Lung (tissue), 12 donors: ENCODE measurements around the gene TSPYL4. TPM values are rescaled to one million over a fixed set of nuclear protein-coding genes. Genes with fewer than 3 reads are reported as not detected.

ENCODE experiments used
- ATAC-seq: fragments of 200-7000 bp; cut with Tn5 transposase; one replicate; pipeline ENCODE4 v1.9.1; 2020; ENCODE audit warnings: moderate number of reproducible peaks; ENCODE audit not compliant: insufficient read depth, low FRiP score
- DNase-seq, 3 donors: peaks; one replicate each; pipeline ENCODE4 v3.0.0-alpha.2; 2013 to 2017
- H3K27ac ChIP-seq, 2 donors: one replicate each; pipeline ENCODE4 v1.5.1; 2013; ENCODE audit warnings: mild to moderate bottlenecking in 2 of 2, moderate library complexity in 2 of 2, control low read depth in 1 of 2, inconsistent platforms in 1 of 2, low read depth in 1 of 2, low read length in 1 of 2
- H3K27me3 ChIP-seq, 3 donors: one replicate each; pipeline ENCODE4 v1.5.1; 2013; ENCODE audit warnings: low read length in 2 of 3; ENCODE audit not compliant: control insufficient read depth in 3 of 3, insufficient read depth in 3 of 3
- H3K36me3 ChIP-seq, 4 donors: one replicate each; pipeline ENCODE4 v1.5.1; 2013; ENCODE audit warnings: low read length in 4 of 4, mild to moderate bottlenecking in 1 of 4, moderate library complexity in 1 of 4; ENCODE audit not compliant: control insufficient read depth in 4 of 4, insufficient read depth in 4 of 4
- H3K4me1 ChIP-seq, 5 donors: one replicate each; pipeline ENCODE4 v1.5.1; 2013; ENCODE audit warnings: low read length in 5 of 5, mild to moderate bottlenecking in 2 of 5, moderate library complexity in 1 of 5; ENCODE audit not compliant: control insufficient read depth in 5 of 5, insufficient read depth in 5 of 5
- H3K4me3 ChIP-seq: one replicate; pipeline ENCODE4 v1.5.1; 2013; ENCODE audit warnings: mild to moderate bottlenecking, control low read depth, moderate library complexity
- H3K9ac ChIP-seq, 2 donors: one replicate each; pipeline ENCODE4 v1.5.1; 2013; ENCODE audit warnings: low read length in 2 of 2, control low read depth in 1 of 2; ENCODE audit not compliant: insufficient read depth in 1 of 2
- H3K9me3 ChIP-seq, 4 donors: one replicate each; pipeline ENCODE4 v1.5.1; 2013; ENCODE audit warnings: low read length in 3 of 4, mild to moderate bottlenecking in 1 of 4, moderate library complexity in 1 of 4; ENCODE audit not compliant: control insufficient read depth in 4 of 4, insufficient read depth in 3 of 4
- CTCF ChIP-seq: IDR thresholded peaks from 2 replicates; pipeline ENCODE4 v1.5.1; 2012; ENCODE audit warnings: mild to moderate bottlenecking; ENCODE audit errors: control extremely low read depth, extremely low read depth
- WGBS, 2 donors: extraction: QIAGEN DNeasy Blood & Tissue Kit; methylation state at CpG; one replicate each; pipeline ENCODE4 v1.1.7; 2013; 5-methylcytosine and 5-hydroxymethylcytosine counted together
- polyA plus RNA-seq, 2 donors: library from polyadenylated mRNA; stranded (reverse); fragments of 200-250 nt; gene quantifications; one replicate each; pipeline ENCODE4 v1.2.1, GENCODE V29; 2013
- total RNA-seq, 2 donors: library from RNA; depleted of rRNA in 1 of 2; stranded (reverse); fragments of >200 nt in 1 of 2; gene quantifications; one replicate each; pipeline ENCODE4 v1.2.1, GENCODE V29; 2014 to 2021
- donor health status: control.
- donor health status: control.
- donor health status: Bipolar disorder and iron deficiency.
- donor health status: healthy.
- donor health status: DM: yes; HTN: yes; CAD: no.

TSPYL4 gene
- total and polyA plus RNA-seq, 4 donors = 7.3 to 30.0 (median 11.9) TPM

GRCh38 chr6:116223355-116223754 is 30.5 kb downstream of the TSPYL4 start:
- 94 to 98% methylated on average over 3 of the region's 3 CpGs for WGBS, 2 donors

GRCh38 chr6:116221911-116222310 is 32.0 kb downstream of the TSPYL4 start:
- no peak for ATAC-seq

More at GRCh38 chr6:116223355-116223754, 30.5 kb downstream of the TSPYL4 start:
- H3K36me3 ChIP-seq = peaks cover 0 to 10% (median 0%) of the 10 kb centered on the region in 4 donors
- no peak for TF ChIP-seq CTCF
- H3K27ac ChIP-seq = no peak overlapping the region
- H3K9me3 ChIP-seq = no peaks in the 10 kb centered on the region
- no peaks in the 10 kb centered on the region for H3K4me1 ChIP-seq
- H3K4me3 ChIP-seq = no peak overlapping the region
- H3K9ac ChIP-seq = no peak overlapping the region
- no peaks in the 10 kb centered on the region for H3K27me3 ChIP-seq
- DNase-seq (no peak), ATAC-seq (no peak)

GRCh38 chr6:116221067-116221466 is 32.8 kb downstream of the TSPYL4 start:
- 88 to 91% methylated on average over 3 of the region's 3 CpGs for WGBS, 2 donors

More at GRCh38 chr6:116221911-116222310, 32.0 kb downstream of the TSPYL4 start:
- H3K4me3 ChIP-seq = no peak overlapping the region
- H3K9ac ChIP-seq = no peak overlapping the region
- no peak for DNase-seq
- H3K9me3 ChIP-seq = no peaks in the 10 kb centered on the region
- no peaks in the 10 kb centered on the region for H3K27me3 ChIP-seq
- TF ChIP-seq CTCF = no peak
- WGBS, 2 donors = 94 to 95% methylated on average over 2 of the region's 2 CpGs
- peaks cover 0 to 10% (median 0%) of the 10 kb centered on the region in 4 donors for H3K36me3 ChIP-seq
- no peak overlapping the region for H3K27ac ChIP-seq
- peaks cover 0 to under 1% (median 0%) of the 10 kb centered on the region in 5 donors for H3K4me1 ChIP-seq

More at GRCh38 chr6:116221067-116221466, 32.8 kb downstream of the TSPYL4 start:
- H3K4me1 ChIP-seq = peaks cover 0 to 2% (median 0%) of the 10 kb centered on the region in 5 donors
- ATAC-seq = no peak
- no peak overlapping the region for H3K4me3 ChIP-seq
- H3K27me3 ChIP-seq = no peaks in the 10 kb centered on the region
- no peak overlapping the region for H3K27ac ChIP-seq
- DNase-seq = no peak
- TF ChIP-seq CTCF = no peak
- no peak overlapping the region for H3K9ac ChIP-seq
- H3K36me3 ChIP-seq = peaks cover 0 to 10% (median 0%) of the 10 kb centered on the region in 4 donors
- H3K9me3 ChIP-seq = no peaks in the 10 kb centered on the region
